Midbrain (tissue), 1 donor: ENCODE data around the gene NHLH1.

ENCODE experiments used
- DNase-seq: peaks from one replicate; lab custom pipeline; 2025; lab: John Stamatoyannopoulos, UW

NHLH1 gene

GRCh38 chr1:160359559-160360226, 7.2 kb upstream of the NHLH1 start:
- DNase-seq: no peak

- DNase-seq: no peak
Measured at GRCh38 chr1:160360227-160360695, 6.6 kb upstream of the NHLH1 start.

GRCh38 chr1:160361199-160361598, 5.7 kb upstream of the NHLH1 start:
- no peak for DNase-seq

GRCh38 chr1:160361814-160362167, 5.1 kb upstream of the NHLH1 start:
- no peak for DNase-seq

GRCh38 chr1:160362168-160362957, 4.5 kb upstream of the NHLH1 start:
- DNase-seq: no peak

GRCh38 chr1:160363010-160363409, 3.9 kb upstream of the NHLH1 start:
- no peak for DNase-seq

- no peak for DNase-seq
Measured at GRCh38 chr1:160363951-160364735, 2.7 kb upstream of the NHLH1 start.

- DNase-seq: no peak
Measured at GRCh38 chr1:160365325-160365724, 1.5 kb upstream of the NHLH1 start.

- DNase-seq: no peak
Measured at GRCh38 chr1:160367516-160367900, 637 bp downstream of the NHLH1 start.

GRCh38 chr1:160367934-160368923, 1.4 kb downstream of the NHLH1 start:
- no peak for DNase-seq

GRCh38 chr1:160369087-160369486, 2.2 kb downstream of the NHLH1 start:
- DNase-seq: no peak

- DNase-seq: no peak
Measured at GRCh38 chr1:160370561-160371345, 3.9 kb downstream of the NHLH1 start.

- no peak for DNase-seq
Measured at GRCh38 chr1:160371346-160371631, 4.4 kb downstream of the NHLH1 start.

GRCh38 chr1:160371756-160372155, 4.9 kb downstream of the NHLH1 start:
- no peak for DNase-seq

GRCh38 chr1:160373696-160374095, 6.8 kb downstream of the NHLH1 start:
- no peak for DNase-seq

GRCh38 chr1:160374306-160375110, 7.6 kb downstream of the NHLH1 start:
- DNase-seq: no peak

- no peak for DNase-seq
Measured at GRCh38 chr1:160375788-160376524, 9.1 kb downstream of the NHLH1 start.

GRCh38 chr1:160376525-160377131, 9.8 kb downstream of the NHLH1 start:
- peak; percentile 79 for DNase-seq
